Prostate gland (tissue), 2 donors: ENCODE measurements around the gene THSD8.

ENCODE experiments used
- CTCF ChIP-seq, 4 experiments: fragments of 200-600 bp in 2 of 4; fragments of 450-650 bp in 2 of 4; sonication (generic) in 2 of 4; IDR thresholded peaks; 1 replicate in 3 of 4; 2 replicates in 1 of 4; pipeline ENCODE4 v1.5.1; 2016 to 2019; ENCODE audit warnings: antibody characterized with exemption in 4 of 4, mild to moderate bottlenecking in 2 of 4, moderate library complexity in 2 of 4
- POLR2A ChIP-seq: fragments of 450-650 bp; IDR thresholded peaks from one replicate; pipeline ENCODE4 v1.6.1; 2016; ENCODE audit warnings: antibody characterized with exemption, mild to moderate bottlenecking

GRCh38 chr19:12769689-12770088 lies 32.2 kb upstream of the THSD8 start:
- TF ChIP-seq CTCF (IDR thresholded peaks at IDR 0.05) (no peak), POLR2A (no peak)
